DMS53 (cell line): ENCODE measurements around the gene OR8H2.
"Not testable (repeated sequence)": the region's sequence is repeated elsewhere in the genome, so short reads cannot be mapped to it uniquely, and the experiment has no call there.

ENCODE experiments used
- DNase-seq: peaks from one replicate; lab custom pipeline; 2025; lab: John Stamatoyannopoulos, UW

Gene OR8H2, protein sequence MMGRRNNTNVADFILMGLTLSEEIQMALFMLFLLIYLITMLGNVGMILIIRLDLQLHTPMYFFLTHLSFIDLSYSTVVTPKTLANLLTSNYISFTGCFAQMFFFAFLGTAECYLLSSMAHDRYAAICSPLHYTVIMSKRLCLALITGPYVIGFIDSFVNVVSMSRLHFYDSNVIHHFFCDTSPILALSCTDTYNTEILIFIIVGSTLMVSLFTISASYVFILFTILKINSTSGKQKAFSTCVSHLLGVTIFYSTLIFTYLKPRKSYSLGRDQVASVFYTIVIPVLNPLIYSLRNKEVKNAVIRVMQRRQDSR

GRCh38 chr11:56103210-56103737 lies at the start of gene OR8H2:
OR8H2 (plus strand) TSS chr11:56103687; CDS start chr11:56105043, 1,356 bp downstream.
- no peak for DNase-seq

GRCh38 chr11:56056366-56056765 lies 47.1 kb upstream of the OR8H2 start:
- DNase-seq, result not testable (repeated sequence)

GRCh38 chr11:56057661-56058237 lies 45.7 kb upstream of the OR8H2 start:
- not testable (repeated sequence) for DNase-seq

DNA sequence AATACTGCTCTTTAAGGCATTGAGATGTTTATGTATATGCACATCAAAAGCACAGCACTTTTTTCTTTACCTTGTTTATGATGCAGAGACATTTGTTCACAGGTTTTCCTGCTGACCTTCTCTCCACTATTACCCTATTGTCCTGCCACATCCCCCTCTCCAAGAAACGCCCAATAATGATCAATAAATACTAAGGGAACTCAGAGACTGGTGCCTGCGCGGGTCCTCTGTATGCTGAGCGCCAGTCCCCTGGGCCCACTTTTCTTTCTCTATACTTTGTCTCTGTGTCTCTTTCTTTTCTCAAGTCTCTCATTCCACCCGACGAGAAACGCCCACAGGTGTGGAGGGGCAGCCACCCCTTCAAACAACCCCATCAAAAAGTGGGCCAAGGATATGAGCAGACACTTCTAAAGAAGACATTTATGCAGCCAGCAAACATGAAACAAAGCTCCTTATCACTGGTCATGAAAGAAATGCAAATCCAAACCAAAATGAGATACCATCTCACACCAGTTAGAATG lies 45.2 kb upstream of the OR8H2 start:
- not testable (repeated sequence) for DNase-seq

DNA sequence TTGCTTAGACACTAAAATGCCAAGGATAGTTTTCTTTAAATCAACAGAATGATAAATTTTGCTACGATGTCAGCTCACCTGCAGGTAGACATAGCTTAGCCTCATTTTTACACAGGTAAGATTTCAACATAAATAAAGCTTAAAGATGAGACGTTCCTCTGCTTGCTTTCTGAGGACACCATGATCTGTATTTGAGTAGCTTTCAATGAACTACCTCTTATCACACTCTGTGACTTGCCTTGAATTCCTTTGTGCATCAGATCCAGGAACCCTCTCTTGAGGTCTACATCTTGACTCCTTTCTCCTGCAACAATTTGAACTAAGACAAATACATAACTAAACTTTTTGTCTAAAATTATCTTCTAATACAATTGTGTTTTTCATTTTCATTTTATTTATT lies 36.5 kb upstream of the OR8H2 start:
- DNase-seq, result no peak

DNA sequence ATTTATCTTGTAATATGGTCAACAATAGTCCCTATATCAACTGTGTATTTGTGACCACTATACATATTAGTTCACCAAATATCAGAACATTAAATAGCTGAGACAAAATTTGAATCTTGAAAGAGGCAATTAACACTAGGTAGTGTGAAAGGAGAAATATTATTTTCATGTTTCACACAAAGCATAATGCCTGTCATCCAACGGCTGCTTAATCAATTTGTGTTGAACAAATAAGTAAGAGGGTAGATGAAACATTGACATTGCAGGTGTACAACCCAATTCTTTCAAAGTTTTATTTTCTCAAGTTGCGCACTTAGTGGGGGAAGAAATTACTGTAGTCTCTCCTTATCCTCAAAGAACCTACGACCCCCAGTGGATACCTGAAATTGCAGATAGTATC lies 13.8 kb upstream of the OR8H2 start:
- DNase-seq, result no peak

GRCh38 chr11:56093008-56093407 lies 10.5 kb upstream of the OR8H2 start, which contains the start of gene OR8I2:
OR8I2 (plus strand) TSS chr11:56093308; CDS start chr11:56093308, 0 bp downstream.
- no peak for DNase-seq

- no peak for DNase-seq
These were observed 18.6 kb downstream of the OR8H2 start, which contains the start of gene OR8H3 for GRCh38 chr11:56122073-56122472. OR8H3 (plus strand) TSS chr11:56122373; CDS start chr11:56122373, 0 bp downstream.

DNA sequence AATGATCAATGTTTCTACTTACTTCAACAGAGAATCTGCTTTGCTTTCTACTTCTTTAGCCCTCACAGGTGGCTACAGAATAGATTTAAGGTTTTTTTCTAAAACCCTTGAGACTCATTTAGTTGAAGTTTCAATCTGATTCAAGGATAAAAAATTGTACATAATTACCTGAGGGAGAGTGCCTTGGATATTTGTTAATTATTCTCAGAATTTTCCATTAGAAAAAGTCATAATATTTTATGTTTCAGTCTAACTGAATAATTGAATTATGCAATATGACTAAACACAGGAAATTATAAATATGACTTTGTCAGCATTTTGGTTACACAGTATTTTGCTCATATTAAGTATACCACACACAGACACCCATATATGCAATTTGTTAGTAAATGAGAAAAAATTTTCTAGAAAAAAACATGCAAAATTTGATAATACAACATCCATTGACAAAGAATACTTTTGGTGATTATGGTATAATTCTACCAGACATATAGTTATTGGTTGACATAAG lies 36.7 kb downstream of the OR8H2 start, which contains the start of gene OR8J3:
OR8J3 (minus strand) TSS at position 51 of the 511 bp plus-strand sequence. CDS start 2,483 bp downstream, outside the sequence.
- DNase-seq, result no peak

DNA sequence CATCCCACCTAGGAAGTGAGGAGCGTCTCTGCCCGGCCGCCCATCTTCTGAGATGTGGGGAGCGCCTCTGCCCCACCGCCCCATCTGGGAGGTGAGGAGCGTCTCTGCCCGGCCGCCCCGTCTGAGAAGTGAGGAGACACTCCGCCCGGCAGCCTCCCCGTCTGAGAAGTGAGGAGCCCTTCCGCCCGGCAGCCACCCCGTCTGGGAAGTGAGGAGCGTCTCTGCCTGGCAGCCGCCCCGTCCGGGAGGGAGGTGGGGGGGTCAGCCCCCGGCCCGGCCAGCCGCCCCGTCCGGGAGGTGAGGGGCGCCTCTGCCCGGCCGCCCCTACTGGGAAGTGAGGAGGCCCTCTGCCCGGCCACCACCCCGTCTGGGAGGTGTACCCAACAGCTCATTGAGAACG lies 40.2 kb downstream of the OR8H2 start:
- not testable (repeated sequence) for DNase-seq

DNA sequence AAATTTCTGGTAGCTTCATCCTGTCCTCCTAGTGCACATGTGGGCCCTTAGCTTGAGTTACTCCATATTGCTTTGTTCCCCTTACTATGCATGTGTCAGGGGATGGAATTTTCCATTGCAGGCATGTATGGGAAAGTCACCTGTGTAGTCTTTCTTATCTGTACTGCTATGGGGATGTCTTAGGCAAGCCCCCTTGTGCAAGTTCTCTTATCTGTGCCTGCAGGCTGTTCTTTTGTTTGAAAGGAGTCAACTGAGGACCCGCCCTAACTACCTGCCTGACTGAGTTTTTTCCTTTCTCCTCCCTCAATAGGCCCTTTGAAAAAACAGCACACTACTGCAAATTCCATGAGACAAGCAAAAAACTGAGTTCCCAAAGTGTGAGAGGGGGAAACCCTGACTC lies 47.9 kb downstream of the OR8H2 start:
- DNase-seq, result no peak

DNA sequence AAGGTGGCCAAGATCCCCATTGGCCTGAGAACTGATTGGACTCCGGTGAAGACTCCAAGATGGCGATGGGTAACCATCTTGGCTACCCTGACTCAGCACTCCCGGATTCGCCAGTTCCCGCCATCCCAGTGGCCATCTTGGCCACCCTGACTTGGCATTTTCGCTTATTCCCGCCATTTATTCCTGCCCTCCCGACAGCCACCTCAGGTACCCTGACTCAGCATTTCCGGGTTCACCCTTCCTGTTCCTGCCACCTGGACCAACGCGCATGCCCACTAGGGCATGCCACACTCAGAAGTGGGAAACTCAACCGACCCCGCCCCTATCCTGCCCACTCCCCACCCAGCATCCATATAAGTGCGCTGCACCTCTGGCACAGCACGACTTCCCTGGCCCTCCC lies 48.8 kb downstream of the OR8H2 start:
- peak; percentile 11 for DNase-seq
